ENCODE data around the gene INSRR. TPM values are rescaled to one million over a fixed set of nuclear protein-coding genes. Genes with fewer than 3 reads are reported as not detected.

INSRR gene
- total and polyA plus RNA-seq, 2 of the 4 experiments (the other 2 are of a cell fraction): not detected

- ATAC-seq (ENCODE audit: low read depth) (no peak), DNase-seq (no peak)
- Histone ChIP-seq H3K36me3 (ENCODE audit: control insufficient read depth, insufficient read depth, low read length) (peaks cover 59% of the 10 kb centered on the region), H3K27ac (ENCODE audit: insufficient read depth, low read length) (no peak overlapping the region), H4K8ac (ENCODE audit: low read depth in 2 of 2, low read length in 2 of 2) (no peak overlapping the region), H3K4me2 (ENCODE audit: low read depth, low read length) (no peak overlapping the region), H3K27me3 (ENCODE audit: control insufficient read depth, insufficient read depth, low read length) (no peaks in the 10 kb centered on the region), H3K56ac (ENCODE audit: extremely low read depth, insufficient read depth, low read length) (no peak overlapping the region), H2BK120ac (ENCODE audit: low read depth, low read length) (no peak overlapping the region), H2AK5ac (ENCODE audit: low read depth, low read length) (no peak overlapping the region), H2AK9ac (replicated peaks; ENCODE audit: low read depth, low read length, poor library complexity) (no peak overlapping the region), H3K79me1 (ENCODE audit: low read depth in 1 of 2, low read length in 2 of 2) (peaks cover 0 to 16% of the 10 kb centered on the region in 2 experiments; a peak in 1 of 4 replicates), H4K5ac (ENCODE audit: low read depth, low read length) (no peak overlapping the region), H3K9me3 (ENCODE audit: control insufficient read depth, insufficient read depth, low read length) (no peaks in the 10 kb centered on the region), H2BK15ac (ENCODE audit: low read depth, low read length) (no peak overlapping the region), H3K9ac (ENCODE audit: low read depth, low read length) (no peak overlapping the region), H3K14ac (replicated peaks; ENCODE audit: low read depth, low read length) (no peak overlapping the region), H3K23ac (ENCODE audit: low read depth, low read length) (no peak overlapping the region), H2AFZ (replicated peaks; ENCODE audit: low read length, poor library complexity) (no peak overlapping the region), H2BK5ac (ENCODE audit: low read depth, low read length, poor library complexity, severe bottlenecking) (no peak overlapping the region), H3K18ac (ENCODE audit: low read depth, low read length) (no peak overlapping the region), H3K9me1 (ENCODE audit: insufficient read depth, low read length) (no peaks in the 10 kb centered on the region), H4K91ac (ENCODE audit: insufficient read depth, low read depth, low read length) (no peak overlapping the region), H4K20me1 (ENCODE audit: insufficient read depth, low read length) (peaks cover 36% of the 10 kb centered on the region), H3K4me3 (ENCODE audit: insufficient read depth, low read depth, low read length) (no peak overlapping the region), H2BK20ac (ENCODE audit: low read depth, low read length) (no peak overlapping the region), H3K4ac (ENCODE audit: low read depth, low read length) (no peak overlapping the region), H3K4me1 (ENCODE audit: control insufficient read depth, insufficient read depth, low read length) (peaks cover 7% of the 10 kb centered on the region)
- no TSS peak for BruUV-seq (replicated peaks)
- POLR2A ChIA-PET (ENCODE audit: unreplicated experiment): no interaction called here
- TF ChIP-seq RCOR1 (IDR thresholded peaks at IDR 0.05; ENCODE audit: insufficient replicate concordance, low read length) (no peak), MXI1 (IDR thresholded peaks at IDR 0.05; ENCODE audit: borderline replicate concordance, low read depth, low read length) (no peak), SMC3 (IDR thresholded peaks at IDR 0.05; ENCODE audit: low read depth, low read length) (no peak), ELK1 (IDR thresholded peaks at IDR 0.05; ENCODE audit: borderline replicate concordance, low read depth, low read length) (no peak), CHD1 (IDR thresholded peaks at IDR 0.05; ENCODE audit: low read depth, low read length) (no peak), CEBPB (IDR thresholded peaks at IDR 0.05; ENCODE audit: low read depth, low read length) (no peak), MAZ (IDR thresholded peaks at IDR 0.05; ENCODE audit: borderline replicate concordance, low read depth, low read length) (no peak), RFX5 (IDR thresholded peaks at IDR 0.05; ENCODE audit: low read depth, low read length) (no peak), CTCF (conservative IDR thresholded peaks at IDR 0.05; ENCODE audit: low read depth, low read length) (no peak), POLR2A (IDR thresholded peaks at IDR 0.05; ENCODE audit: low read depth, low read length) (no peak), NFE2L2 (IDR thresholded peaks at IDR 0.05; ENCODE audit: low read depth, low read length) (no peak)
- WGBS, 2 experiments (ENCODE audit: extremely low coverage in 2 of 2, insufficient read length in 1 of 2): 91% methylated on average over 5 of the region's 8 CpGs; no CpG with 5 or more reads in 1 of the 2 experiments
- intact Hi-C loops (cut with micrococcal nuclease) (loop anchor here (1.0 to 5.0 kb wide), 4 partner anchors 64 to 126 kb away; partner anchors contain the start of genes LRRC71 and NTRK1), dilution Hi-C loops (cut with HindIII; ENCODE audit: low sequenced_read_pairs, unreplicated experiment) (no loop called here), in situ Hi-C loops (cut with MboI; ENCODE audit: low sequenced_read_pairs) (no loop called here)
- CTCF ChIA-PET: interaction anchor here (0.9 to 1.9 kb wide), 3 partner anchors 63 to 107 kb away, joined by 3 to 5 read pairs (median 5); no protein-coding TSS in a partner anchor
Observed at GRCh38 chr1:156796340-156797097, 62.4 kb downstream of the INSRR start.

Measured in IMR-90 (cell line).